ENCODE data around the gene DIMT1. TPM values are rescaled to one million over a fixed set of nuclear protein-coding genes. Genes with fewer than 3 reads are reported as not detected.

The DIMT1 gene
- 25.9 and 32.0 TPM in 2 replicates for total RNA-seq

DNA sequence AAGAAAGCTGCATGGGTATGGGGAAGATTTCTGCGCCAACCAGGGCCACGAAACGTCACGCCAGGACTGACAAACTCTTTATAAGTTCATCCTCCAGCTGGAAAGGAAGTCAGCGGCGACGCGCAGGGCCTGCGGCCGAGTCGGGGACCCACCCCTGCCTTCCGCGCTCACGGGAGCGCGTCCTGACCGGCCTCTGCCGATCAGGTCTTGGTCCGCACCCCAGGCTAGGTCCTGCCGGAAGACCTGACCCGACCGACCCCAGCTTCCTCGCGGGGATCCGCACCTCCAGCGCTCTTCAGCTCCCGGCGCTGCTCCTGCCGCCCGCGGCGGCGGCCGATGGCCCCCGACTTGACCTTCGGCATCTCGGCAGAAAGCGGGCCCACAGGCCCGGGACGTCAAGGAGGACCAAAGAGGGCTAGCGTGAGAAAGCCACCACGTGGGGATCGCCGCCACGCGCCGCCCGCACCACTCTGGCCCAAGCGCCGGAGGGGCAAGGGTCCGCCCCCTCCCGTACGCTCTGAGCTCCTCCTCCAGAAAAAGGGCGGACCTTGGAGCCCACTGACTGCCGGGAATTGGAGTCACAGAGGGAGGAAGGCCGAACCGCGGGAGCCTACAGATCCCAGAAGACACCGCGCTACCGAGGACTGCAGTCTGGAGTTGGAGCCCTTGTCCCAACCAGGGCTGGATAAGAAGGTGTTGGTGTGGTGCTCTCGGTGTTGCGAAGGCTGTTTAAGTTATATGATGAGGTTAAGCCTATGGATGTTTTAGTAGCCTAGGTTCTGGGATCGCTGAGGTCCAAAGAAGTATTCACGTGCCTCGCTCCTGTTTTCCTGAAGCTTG is at the start of gene DIMT1:
TSS of gene DIMT1 (minus strand) at position 495 of the 840 bp plus-strand sequence. CDS start at position 362, 133 bp downstream.

DNA sequence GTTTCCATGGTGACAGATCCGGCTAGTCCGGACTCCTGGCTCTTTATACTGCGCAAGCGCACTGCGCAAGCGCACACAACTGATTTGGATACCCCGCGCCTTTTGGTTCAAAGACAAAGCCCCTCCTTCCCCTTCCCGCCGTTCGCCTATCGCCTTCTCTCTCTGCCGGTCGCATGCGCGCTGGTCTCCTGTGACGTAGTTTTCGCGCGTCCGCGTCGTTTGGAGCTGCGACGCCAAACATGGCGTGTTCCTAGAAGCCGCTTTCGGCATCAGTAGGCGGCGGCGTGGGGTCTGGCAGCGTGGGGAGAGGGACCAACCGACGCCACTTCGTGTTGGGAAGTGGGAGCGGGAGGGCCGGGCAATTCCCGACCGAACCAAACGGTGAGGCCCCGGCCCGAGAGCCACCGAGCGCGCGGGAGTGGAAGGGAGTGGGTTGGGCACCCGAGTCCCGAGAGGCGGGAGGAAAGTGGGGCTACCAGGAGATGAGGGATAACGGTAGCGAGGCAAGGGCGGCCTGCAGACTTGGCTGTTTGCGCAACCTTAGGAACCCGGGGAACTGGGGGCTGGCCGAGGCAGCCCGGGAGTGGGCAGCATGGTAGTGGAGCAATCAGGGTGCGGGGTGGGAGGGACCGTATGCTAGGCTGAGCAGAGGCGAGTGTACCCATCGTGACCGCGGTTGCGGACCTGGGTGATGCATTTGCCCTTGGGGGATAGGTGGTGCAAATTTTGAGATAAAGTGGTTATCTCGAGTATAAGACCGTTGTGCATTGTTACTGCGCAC is 9.0 kb upstream of the DIMT1 start, which contains the start of gene IPO11:
TSS of gene IPO11 (plus strand) at position 215 of the 781 bp plus-strand sequence. CDS start 24,517 bp downstream, outside the sequence.

Other genes with a start within 250 kb of the DIMT1 start
- 22.8 and 33.6 TPM in 2 replicates for gene KIF2A, start 97.7 kb downstream of the DIMT1 start, total RNA-seq
- gene IPO11, start 8.9 kb upstream of the DIMT1 start, total RNA-seq = 8.0 and 10.0 TPM in 2 replicates
- 0.51 and 1.2 TPM in 2 replicates for gene LRRC70, start 174.9 kb upstream of the DIMT1 start, total RNA-seq